GM21515 (cell line): ENCODE measurements around the gene ADGRL3.

Experiments used
- ATAC-seq: cut with Tn5 transposase; IDR thresholded peaks from one replicate; pipeline ENCODE4 v1.9.1; 2021; ENCODE audit not compliant: unreplicated experiment

Gene ADGRL3

GRCh38 chr4:62051332-62051731, 851.2 kb downstream of the ADGRL3 start:
- ATAC-seq = no peak

DNA sequence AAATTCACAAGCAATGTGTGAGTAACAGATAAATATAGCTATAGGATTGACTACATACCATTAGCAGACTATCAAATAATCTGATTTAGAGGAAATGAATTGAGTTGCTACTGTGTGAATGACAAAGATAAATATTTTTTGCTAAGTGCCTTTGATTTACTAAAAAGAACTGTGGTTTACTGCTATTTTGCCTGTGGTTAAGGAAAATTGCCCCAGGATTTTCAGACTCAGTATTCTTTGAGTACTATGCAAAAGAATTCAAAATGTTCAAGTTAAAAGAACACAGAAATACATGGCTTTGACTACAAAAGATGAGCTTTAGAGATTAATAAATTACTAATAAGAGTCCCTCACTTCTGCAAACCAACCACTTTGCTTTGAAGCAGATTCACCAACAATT, 853.8 kb downstream of the ADGRL3 start:
- ATAC-seq = no peak

DNA sequence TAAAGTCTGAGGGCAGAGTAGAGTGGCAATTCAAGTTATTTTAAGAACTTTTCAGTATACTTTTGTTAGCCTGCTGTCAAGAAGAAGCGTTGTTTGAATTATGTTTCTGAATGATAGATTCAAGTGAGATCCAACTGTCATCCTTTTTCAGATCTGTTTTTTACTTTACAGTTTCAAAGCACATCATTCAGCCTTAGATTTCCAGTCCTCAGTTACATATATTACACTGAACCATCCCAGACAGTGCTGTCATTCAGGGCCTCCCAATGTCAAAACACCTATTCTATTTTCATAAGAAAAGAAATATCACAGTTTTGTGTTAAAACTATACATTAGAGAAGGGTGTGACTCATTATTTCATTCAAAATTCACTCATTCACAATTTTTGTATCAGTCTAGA, 856.9 kb downstream of the ADGRL3 start:
- ATAC-seq = no peak

DNA sequence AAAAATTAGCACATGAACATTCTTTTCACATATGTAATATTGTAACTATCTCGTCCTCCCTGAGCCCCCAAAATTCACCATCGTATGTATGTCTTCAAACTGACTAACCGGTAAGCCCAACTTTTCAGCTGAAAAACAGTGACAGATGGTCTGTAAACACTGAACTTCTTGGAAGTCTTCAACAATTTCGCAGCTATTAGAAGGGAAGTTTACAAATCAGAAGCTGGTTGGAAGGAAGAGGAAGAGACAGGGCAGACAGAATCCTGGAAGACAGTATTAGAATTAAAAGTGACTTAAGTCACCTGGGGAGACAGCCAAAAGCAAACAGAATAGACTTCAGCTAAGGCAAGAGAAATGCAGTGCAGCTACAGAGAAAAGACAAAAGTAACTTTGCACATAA, 858.4 kb downstream of the ADGRL3 start:
- no peak for ATAC-seq

DNA sequence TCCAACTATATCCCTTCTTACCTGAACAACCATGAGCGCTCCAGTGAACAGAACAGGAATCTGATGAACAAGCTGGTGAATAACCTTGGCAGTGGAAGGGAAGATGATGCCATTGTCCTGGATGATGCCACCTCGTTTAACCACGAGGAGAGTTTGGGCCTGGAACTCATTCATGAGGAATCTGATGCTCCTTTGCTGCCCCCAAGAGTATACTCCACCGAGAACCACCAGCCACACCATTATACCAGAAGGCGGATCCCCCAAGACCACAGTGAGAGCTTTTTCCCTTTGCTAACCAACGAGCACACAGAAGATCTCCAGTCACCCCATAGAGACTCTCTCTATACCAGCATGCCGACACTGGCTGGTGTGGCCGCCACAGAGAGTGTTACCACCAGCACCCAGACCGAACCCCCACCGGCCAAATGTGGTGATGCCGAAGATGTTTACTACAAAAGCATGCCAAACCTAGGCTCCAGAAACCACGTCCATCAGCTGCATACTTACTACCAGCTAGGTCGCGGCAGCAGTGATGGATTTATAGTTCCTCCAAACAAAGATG, 870.2 kb downstream of the ADGRL3 start:
- ATAC-seq = no peak

- ATAC-seq = no peak
Observed at GRCh38 chr4:62075089-62075488, 875.0 kb downstream of the ADGRL3 start.

DNA sequence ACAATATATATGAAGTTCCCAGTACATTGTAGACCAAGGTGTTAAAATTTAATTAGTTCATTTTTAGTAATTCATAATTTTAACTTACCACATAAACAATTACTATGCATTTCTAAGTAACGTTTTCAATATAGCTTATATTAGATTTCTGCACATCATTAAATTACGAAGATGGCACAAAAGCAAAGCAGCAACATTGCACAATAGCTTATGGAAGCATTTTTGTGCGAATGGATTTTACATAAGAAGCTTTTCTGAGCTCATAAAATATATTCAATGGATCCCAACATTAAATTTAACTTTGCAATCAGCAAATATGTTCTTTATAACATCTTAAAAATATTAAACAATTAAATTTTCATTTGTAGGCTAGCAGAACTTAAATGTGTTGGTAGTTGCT, 875.4 kb downstream of the ADGRL3 start:
- no peak for ATAC-seq

DNA sequence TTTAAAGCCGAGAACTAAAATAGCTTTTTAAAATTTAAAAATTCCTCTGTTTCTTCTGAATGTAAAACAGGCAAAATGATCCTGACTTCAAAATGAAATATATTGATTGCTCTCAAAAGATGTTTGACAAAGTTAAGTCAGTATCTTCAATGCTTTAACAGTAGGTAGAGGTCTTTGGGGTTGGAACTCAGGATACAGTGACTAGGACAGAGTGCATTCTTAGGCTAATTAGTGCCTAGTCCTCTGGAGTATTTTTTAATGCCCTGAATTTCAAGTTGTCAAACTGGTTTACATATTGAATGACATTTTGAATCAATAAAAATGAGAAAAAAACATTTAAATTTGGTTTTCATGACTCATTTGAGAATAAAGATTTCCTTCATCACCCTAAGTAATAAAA, 877.3 kb downstream of the ADGRL3 start:
- no peak for ATAC-seq

DNA sequence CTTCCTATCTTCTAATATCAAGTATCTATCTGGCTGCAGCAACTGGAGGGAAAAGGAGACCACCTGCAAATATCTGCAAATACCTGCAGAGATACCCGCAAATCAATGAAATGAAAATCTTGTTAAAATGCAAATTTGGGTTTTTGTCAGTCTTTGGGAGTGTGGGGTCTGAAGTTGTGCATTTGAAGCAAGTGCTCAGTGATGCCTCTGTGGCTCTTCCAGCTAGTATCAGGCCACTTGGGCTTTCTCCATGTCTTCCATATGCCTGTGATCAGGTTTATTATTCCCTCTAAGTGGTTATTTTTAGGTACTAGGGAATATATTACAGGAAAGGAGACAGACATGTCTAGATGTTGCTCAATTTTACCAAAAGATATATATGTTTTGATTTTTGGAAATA, 880.3 kb downstream of the ADGRL3 start:
- no peak for ATAC-seq

- no peak for ATAC-seq
Observed at GRCh38 chr4:62087706-62088105, 887.6 kb downstream of the ADGRL3 start.

- ATAC-seq = no peak
Observed at GRCh38 chr4:62093735-62094134, 893.6 kb downstream of the ADGRL3 start.

DNA sequence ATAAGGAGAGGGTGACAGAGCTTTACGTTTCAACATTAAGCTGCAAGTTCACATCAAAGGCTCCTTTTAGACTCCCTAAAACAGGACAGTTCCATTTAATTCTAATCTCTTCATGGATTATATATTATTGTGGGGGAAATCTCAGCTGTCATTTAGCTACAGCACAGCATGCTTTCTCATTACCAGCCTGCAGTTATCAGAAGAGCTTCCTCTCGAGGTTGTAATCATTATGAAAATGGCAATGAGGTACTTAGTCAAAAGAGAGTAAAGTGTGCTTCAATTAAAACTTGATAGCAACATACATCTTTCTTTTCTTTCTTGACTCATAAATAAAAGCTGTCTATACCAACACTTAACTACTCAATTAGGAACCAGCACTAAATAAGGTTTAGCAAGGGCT, 896.8 kb downstream of the ADGRL3 start:
- no peak for ATAC-seq

GRCh38 chr4:62115216-62115615, 915.1 kb downstream of the ADGRL3 start:
- no peak for ATAC-seq

GRCh38 chr4:62117886-62118285, 917.8 kb downstream of the ADGRL3 start:
- no peak for ATAC-seq

DNA sequence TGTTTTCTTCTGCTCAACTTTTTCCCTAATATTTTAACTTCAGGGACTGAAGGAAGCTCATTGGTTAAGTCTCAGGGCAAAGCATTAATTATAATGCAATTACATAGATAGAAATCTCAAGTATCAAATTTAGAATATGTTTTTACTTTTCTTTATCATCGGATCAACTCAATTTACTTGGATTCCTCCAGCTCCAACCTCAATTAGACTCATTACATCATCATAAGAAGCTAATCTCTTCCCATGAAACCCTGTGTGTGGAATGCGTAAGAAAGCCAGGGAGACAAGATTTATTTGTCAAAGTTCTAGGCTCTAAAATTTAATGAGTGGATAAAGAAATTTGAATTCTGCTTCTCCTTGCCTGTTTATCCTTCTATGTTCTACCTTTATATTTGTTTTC, 918.4 kb downstream of the ADGRL3 start:
- ATAC-seq = no peak

DNA sequence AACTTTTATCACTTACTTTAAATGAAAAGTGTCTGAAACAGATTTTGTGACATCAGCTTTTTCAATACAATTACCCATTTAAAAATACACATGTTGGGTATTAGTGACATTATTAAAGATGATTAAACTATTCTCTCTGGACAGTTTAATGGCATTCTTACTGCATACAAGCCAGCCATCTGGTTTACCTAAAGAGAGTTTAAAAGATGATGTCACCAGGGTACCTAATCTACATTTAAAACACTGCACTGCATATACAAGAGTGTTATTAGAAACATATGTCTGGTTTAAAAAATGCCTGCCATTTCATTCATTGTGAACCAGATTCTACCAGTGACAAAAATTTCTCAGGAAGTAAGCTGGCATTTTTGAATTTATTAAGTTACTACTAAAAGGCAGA, 919.1 kb downstream of the ADGRL3 start:
- ATAC-seq = no peak

DNA sequence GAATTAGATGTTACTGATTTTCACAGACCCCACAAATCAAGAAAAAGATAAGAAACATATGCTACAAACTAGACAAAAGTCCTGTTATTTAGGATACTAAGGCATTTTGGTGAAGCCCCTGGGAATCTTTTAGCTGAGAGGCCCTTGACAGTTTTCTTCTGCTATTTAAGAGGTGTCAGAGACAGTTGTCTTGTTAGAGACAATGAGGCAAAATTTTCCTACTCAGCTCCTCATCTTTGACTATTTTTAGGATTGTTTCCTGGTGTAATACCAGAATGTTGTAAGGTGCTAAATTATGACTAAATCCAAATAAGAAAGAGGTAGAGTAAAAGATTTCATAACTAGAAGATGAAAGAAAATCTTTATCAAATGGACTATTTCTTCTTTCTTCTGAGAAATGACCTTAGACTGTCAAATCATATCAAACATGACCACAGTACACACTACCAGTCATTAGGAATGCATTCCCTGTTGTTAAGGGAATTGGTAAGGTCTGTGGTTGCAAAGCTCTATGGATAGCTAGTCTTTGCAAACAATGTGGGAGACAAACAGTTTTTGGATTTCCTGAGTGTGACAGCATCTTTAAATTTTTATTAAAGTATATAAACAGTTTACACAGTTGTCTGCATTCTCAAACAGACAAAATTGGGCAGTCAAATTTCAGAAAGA, 926.1 kb downstream of the ADGRL3 start:
- ATAC-seq = no peak
